Thoracic aorta (tissue), 2 donors: ENCODE measurements around the gene ACAD10. TPM values are rescaled to one million over a fixed set of nuclear protein-coding genes. Genes with fewer than 3 reads are reported as not detected.

Experiments
- ATAC-seq: fragments of 150-250 bp; one replicate; pipeline ENCODE4 v1.8.0; 2017; ENCODE audit warnings: low read depth; ENCODE audit not compliant: insufficient number of reproducible peaks, low FRiP score
- DNase-seq: peaks from one replicate; pipeline ENCODE4 v3.0.0-alpha.2; 2020; ENCODE audit warnings: low spot score
- H3K27ac ChIP-seq, 2 donors: fragments of 200-600 bp; sonication (generic); 1 replicate in 1 of 2; 2 replicates in 1 of 2; pipeline ENCODE4 v1.5.1; 2016; ENCODE audit warnings: mild to moderate bottlenecking in 2 of 2, moderate library complexity in 2 of 2
- H3K27me3 ChIP-seq: fragments of 200-600 bp; sonication (generic); replicated peaks from 2 replicates; pipeline ENCODE4 v1.6.0; 2016; ENCODE audit warnings: mild to moderate bottlenecking; ENCODE audit not compliant: insufficient read depth
- H3K36me3 ChIP-seq: fragments of 200-600 bp; sonication (generic); one replicate; pipeline ENCODE4 v1.5.1; 2016
- H3K4me1 ChIP-seq, 2 donors: fragments of 200-600 bp; sonication (generic); 1 replicate in 1 of 2; 2 replicates in 1 of 2; pipeline versions ENCODE4 v1.5.1 to v1.6.0; 2016; ENCODE audit warnings: low read depth in 2 of 2, mild to moderate bottlenecking in 1 of 2; ENCODE audit not compliant: control insufficient read depth in 1 of 2
- H3K4me3 ChIP-seq: fragments of 200-600 bp; sonication (generic); 2 replicates; pipeline ENCODE4 v1.5.1; 2016; ENCODE audit warnings: mild to moderate bottlenecking
- H3K9me3 ChIP-seq: fragments of 200-600 bp; sonication (generic); 2 replicates; pipeline ENCODE4 v1.5.1; 2016
- total RNA-seq, 2 donors: library from RNA; depleted of rRNA; stranded (reverse); fragments of >200 nt; gene quantifications; one replicate each; pipeline versions ENCODE4 v1.1.0 to v1.2.3, GENCODE V29; 2016
- TF ChIP-seq, protein P1 (sequence below): fragments of 200-600 bp; sonication (generic); IDR thresholded peaks from one replicate; pipeline ENCODE4 v1.5.1; 2019; ENCODE audit warnings: antibody characterized with exemption

ACAD10 gene
- total RNA-seq, 2 donors from 2014 or later = 15.8 to 17.6 TPM

DNA sequence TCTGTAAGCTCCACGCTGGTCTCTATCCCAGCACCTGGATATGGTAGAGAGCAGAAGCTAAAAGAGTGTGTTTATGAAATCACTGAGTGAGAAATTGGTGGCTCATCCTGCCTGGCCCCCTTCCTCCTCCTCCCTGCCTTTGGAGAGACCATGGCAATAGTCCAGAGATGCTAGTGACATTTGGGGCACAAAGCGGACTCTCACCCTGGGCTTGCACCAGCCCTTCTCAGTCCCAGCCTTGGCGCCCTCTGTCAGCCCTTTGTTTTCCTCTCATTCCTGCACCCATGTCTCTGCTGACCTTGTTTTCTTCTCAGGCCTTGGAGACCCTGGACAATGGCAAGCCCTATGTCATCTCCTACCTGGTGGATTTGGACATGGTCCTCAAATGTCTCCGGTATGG is 99.1 kb downstream of the ACAD10 start:
- no peaks in the 10 kb centered on the region for H3K9me3 ChIP-seq
- no peak overlapping the region for H3K4me3 ChIP-seq
- no peak for ATAC-seq
- H3K27ac ChIP-seq = no peak overlapping the region
- TF ChIP-seq, protein P1, sequence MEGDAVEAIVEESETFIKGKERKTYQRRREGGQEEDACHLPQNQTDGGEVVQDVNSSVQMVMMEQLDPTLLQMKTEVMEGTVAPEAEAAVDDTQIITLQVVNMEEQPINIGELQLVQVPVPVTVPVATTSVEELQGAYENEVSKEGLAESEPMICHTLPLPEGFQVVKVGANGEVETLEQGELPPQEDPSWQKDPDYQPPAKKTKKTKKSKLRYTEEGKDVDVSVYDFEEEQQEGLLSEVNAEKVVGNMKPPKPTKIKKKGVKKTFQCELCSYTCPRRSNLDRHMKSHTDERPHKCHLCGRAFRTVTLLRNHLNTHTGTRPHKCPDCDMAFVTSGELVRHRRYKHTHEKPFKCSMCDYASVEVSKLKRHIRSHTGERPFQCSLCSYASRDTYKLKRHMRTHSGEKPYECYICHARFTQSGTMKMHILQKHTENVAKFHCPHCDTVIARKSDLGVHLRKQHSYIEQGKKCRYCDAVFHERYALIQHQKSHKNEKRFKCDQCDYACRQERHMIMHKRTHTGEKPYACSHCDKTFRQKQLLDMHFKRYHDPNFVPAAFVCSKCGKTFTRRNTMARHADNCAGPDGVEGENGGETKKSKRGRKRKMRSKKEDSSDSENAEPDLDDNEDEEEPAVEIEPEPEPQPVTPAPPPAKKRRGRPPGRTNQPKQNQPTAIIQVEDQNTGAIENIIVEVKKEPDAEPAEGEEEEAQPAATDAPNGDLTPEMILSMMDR = no peak
- H3K27me3 ChIP-seq = no peaks in the 10 kb centered on the region
- DNase-seq = no peak
- no peaks in the 10 kb centered on the region for H3K4me1 ChIP-seq
- H3K36me3 ChIP-seq = peaks cover 62% of the 10 kb centered on the region

- H3K27ac ChIP-seq = no peak overlapping the region
- no peaks in the 10 kb centered on the region for H3K9me3 ChIP-seq
- peaks cover 68% of the 10 kb centered on the region for H3K36me3 ChIP-seq
- TF ChIP-seq, protein P1 = no peak
- no peak overlapping the region for H3K4me3 ChIP-seq
- no peaks in the 10 kb centered on the region for H3K27me3 ChIP-seq
- ATAC-seq (no peak), DNase-seq (no peak)
- H3K4me1 ChIP-seq = no peaks in the 10 kb centered on the region
These were observed 99.8 kb downstream of the ACAD10 start for GRCh38 chr12:111785651-111786050.

DNA sequence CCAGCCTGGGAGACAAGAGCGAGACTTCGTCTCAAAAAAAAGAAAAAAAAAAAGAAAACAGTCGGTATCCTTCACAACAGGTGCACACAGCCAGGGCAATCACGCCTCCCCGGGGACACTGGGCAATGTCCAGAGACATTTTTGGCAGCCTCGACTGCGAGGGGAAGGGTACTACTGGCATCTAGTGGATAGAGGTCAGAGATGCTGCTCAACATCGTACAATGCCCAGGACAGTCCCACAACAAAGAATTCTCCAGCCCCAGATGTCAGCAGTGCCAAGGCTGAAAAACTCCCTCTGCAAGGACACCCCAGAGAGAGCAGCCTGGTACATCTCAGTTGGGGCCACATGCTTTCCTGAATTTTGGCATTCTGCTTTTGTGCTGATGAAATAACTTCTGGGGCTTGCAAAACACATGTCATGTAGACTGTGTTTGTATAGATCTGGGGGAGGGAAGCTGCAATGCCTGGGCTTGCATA is 102.4 kb downstream of the ACAD10 start:
- DNase-seq = no peak
- Histone ChIP-seq H3K36me3 (peaks cover 73% of the 10 kb centered on the region), H3K27ac (no peak overlapping the region)

GRCh38 chr12:111789779-111790178 is 103.9 kb downstream of the ACAD10 start:
- no peaks in the 10 kb centered on the region for H3K4me1 ChIP-seq
- DNase-seq (no peak), ATAC-seq (no peak)
- TF ChIP-seq, protein P1 = no peak
- no peak overlapping the region for H3K4me3 ChIP-seq
- H3K9me3 ChIP-seq = no peaks in the 10 kb centered on the region
- H3K27me3 ChIP-seq = no peaks in the 10 kb centered on the region
- no peak overlapping the region for H3K27ac ChIP-seq
- peaks cover 69% of the 10 kb centered on the region for H3K36me3 ChIP-seq

More for the DNA sequence above, 102.4 kb downstream of the ACAD10 start:
- Histone ChIP-seq H3K9me3 (no peaks in the 10 kb centered on the region), H3K4me3 (no peak overlapping the region), H3K27me3 (no peaks in the 10 kb centered on the region), H3K4me1 (no peaks in the 10 kb centered on the region)
- TF ChIP-seq, protein P1 = no peak
- no peak for ATAC-seq

- no peaks in the 10 kb centered on the region for H3K4me1 ChIP-seq
- H3K9me3 ChIP-seq = no peaks in the 10 kb centered on the region
- TF ChIP-seq, protein P1 = no peak
- peaks cover 72% of the 10 kb centered on the region for H3K36me3 ChIP-seq
- no peak overlapping the region for H3K4me3 ChIP-seq
- ATAC-seq = no peak
- H3K27me3 ChIP-seq = no peaks in the 10 kb centered on the region
- no peak overlapping the region for H3K27ac ChIP-seq
- DNase-seq = no peak
These were observed 105.7 kb downstream of the ACAD10 start for GRCh38 chr12:111791507-111791906.
